ENCODE measurements around the gene PPARG. TPM values are rescaled to one million over a fixed set of nuclear protein-coding genes. Genes with fewer than 3 reads are reported as not detected.

PPARG gene
- total and polyA plus RNA-seq, 2 of the 13 experiments (the other 11 are each of a cell fraction or from before 2014, with no cell fraction given) = 13.9 to 58.3 TPM

- H3K4me1 ChIP-seq (ENCODE audit: insufficient read depth, low read length) = peaks cover 45% of the 10 kb centered on the region
- no TSS peak for BruUV-seq (replicated peaks)
- FAIRE-seq = no peak
- H3K36me3 ChIP-seq (replicated peaks in 1 of 2; ENCODE audit: control insufficient read depth in 1 of 2, insufficient read depth in 2 of 2, low read length in 2 of 2) = no peaks in the 10 kb centered on the region
- POLR2A ChIA-PET = no interaction called here
- 87% methylated on average over 9 of the region's 9 CpGs for WGBS (ENCODE audit: low lambda C conversion rate)
- intact Hi-C loops (cut with micrococcal nuclease; ENCODE audit: unreplicated experiment) (no loop called here), in situ Hi-C loops (cut with HindIII; ENCODE audit: extremely low pct_ligation_motif_present, low pct_unique_long_range_greater_than_20kb) (no loop called here)
- TF ChIP-seq CAMTA2 (CRISPR knock-in tag; IDR thresholded peaks at IDR 0.05; ENCODE audit: borderline replicate concordance) (no peak), ZNF414 (CRISPR knock-in tag; IDR thresholded peaks at IDR 0.05) (no peak), ZKSCAN1 (IDR thresholded peaks at IDR 0.05; ENCODE audit: low read length) (no peak), DNMT3B (CRISPR knock-in tag; conservative IDR thresholded peaks at IDR 0.05) (no peak), ZNF143 (CRISPR knock-in tag; IDR thresholded peaks at IDR 0.05) (no peak), FLYWCH1 (CRISPR knock-in tag; IDR thresholded peaks at IDR 0.05) (no peak), SSRP1 (CRISPR knock-in tag; IDR thresholded peaks at IDR 0.05) (no peak), ZNF766 (CRISPR knock-in tag; IDR thresholded peaks at IDR 0.05; ENCODE audit: borderline replicate concordance) (no peak)
- H3K4me3 ChIP-seq (replicated peaks in 1 of 3; ENCODE audit: insufficient read depth in 1 of 3, low read depth in 2 of 3, low read length in 3 of 3) = no peak overlapping the region
- H3K4me2 ChIP-seq (ENCODE audit: low read depth, low read length) = no peak overlapping the region
- no peak overlapping the region for H2AFZ ChIP-seq (ENCODE audit: low read length)
- no peak for ATAC-seq
- CTCF ChIA-PET (ENCODE audit: low intra/inter-chr PET ratio, low total read pairs) = no interaction called here
- H3K79me2 ChIP-seq (ENCODE audit: insufficient read depth, low read length) = no peaks in the 10 kb centered on the region
- no peak overlapping the region for H3K27ac ChIP-seq (ENCODE audit: extremely low read length, insufficient read depth, low read length)
- H3K27me3 ChIP-seq (ENCODE audit: control insufficient read depth in 1 of 2, insufficient read depth in 2 of 2, low read length in 2 of 2) = no peaks in the 10 kb centered on the region
- no peaks in the 10 kb centered on the region for H3K9me3 ChIP-seq (ENCODE audit: low read length)
- H3K9ac ChIP-seq (ENCODE audit: insufficient read depth, low read depth, low read length) = no peak overlapping the region
- no peak for DNase-seq (ENCODE audit: low spot score)
- no peaks in the 10 kb centered on the region for H4K20me1 ChIP-seq (ENCODE audit: insufficient read depth, low read length)
Observed at GRCh38 chr3:12473511-12473910, 184.6 kb downstream of the PPARG start.

GRCh38 chr3:12476238-12476897, 187.5 kb downstream of the PPARG start:
- FAIRE-seq (no peak), DNase-seq (ENCODE audit: low spot score) (no peak), ATAC-seq (no peak)
- H4K20me1 ChIP-seq (ENCODE audit: insufficient read depth, low read length) = no peaks in the 10 kb centered on the region
- peak; percentile 87 for TF ChIP-seq MAFF (IDR thresholded peaks at IDR 0.05; ENCODE audit: low read depth, low read length)
- TF ChIP-seq IRF2 (CRISPR knock-in tag; IDR thresholded peaks at IDR 0.05) = no peak
- TF ChIP-seq, protein P1, sequence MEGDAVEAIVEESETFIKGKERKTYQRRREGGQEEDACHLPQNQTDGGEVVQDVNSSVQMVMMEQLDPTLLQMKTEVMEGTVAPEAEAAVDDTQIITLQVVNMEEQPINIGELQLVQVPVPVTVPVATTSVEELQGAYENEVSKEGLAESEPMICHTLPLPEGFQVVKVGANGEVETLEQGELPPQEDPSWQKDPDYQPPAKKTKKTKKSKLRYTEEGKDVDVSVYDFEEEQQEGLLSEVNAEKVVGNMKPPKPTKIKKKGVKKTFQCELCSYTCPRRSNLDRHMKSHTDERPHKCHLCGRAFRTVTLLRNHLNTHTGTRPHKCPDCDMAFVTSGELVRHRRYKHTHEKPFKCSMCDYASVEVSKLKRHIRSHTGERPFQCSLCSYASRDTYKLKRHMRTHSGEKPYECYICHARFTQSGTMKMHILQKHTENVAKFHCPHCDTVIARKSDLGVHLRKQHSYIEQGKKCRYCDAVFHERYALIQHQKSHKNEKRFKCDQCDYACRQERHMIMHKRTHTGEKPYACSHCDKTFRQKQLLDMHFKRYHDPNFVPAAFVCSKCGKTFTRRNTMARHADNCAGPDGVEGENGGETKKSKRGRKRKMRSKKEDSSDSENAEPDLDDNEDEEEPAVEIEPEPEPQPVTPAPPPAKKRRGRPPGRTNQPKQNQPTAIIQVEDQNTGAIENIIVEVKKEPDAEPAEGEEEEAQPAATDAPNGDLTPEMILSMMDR (CRISPR knock-in tag; IDR thresholded peaks at IDR 0.05) = no peak
- TF ChIP-seq MAFK (conservative IDR thresholded peaks at IDR 0.05 in 1 of 2, IDR thresholded peaks at IDR 0.05 in 1 of 2; ENCODE audit: low read length in 2 of 2) = peak; percentile 88 to 90
- H3K27me3 ChIP-seq (ENCODE audit: control insufficient read depth in 1 of 2, insufficient read depth in 2 of 2, low read length in 2 of 2) = no peaks in the 10 kb centered on the region
- H3K27ac ChIP-seq (ENCODE audit: extremely low read length, insufficient read depth, low read length) = no peak overlapping the region
- H2AFZ ChIP-seq (ENCODE audit: low read length) = no peak overlapping the region
- no peaks in the 10 kb centered on the region for H3K9me3 ChIP-seq (ENCODE audit: low read length)
- H3K9ac ChIP-seq (ENCODE audit: insufficient read depth, low read depth, low read length) = no peak overlapping the region
- in situ Hi-C loops (cut with HindIII; ENCODE audit: extremely low pct_ligation_motif_present, low pct_unique_long_range_greater_than_20kb) (loop anchor here (5.0 kb wide), 1 partner anchor 339 kb away; no protein-coding TSS in a partner anchor), intact Hi-C loops (cut with micrococcal nuclease; ENCODE audit: unreplicated experiment) (no loop called here)
- H3K79me2 ChIP-seq (ENCODE audit: insufficient read depth, low read length) = no peaks in the 10 kb centered on the region
- H3K4me2 ChIP-seq (ENCODE audit: low read depth, low read length) = no peak overlapping the region
- no peaks in the 10 kb centered on the region for H3K36me3 ChIP-seq (replicated peaks in 1 of 2; ENCODE audit: control insufficient read depth in 1 of 2, insufficient read depth in 2 of 2, low read length in 2 of 2)
- BruUV-seq (replicated peaks) = no TSS peak
- WGBS (ENCODE audit: low lambda C conversion rate) = 86% methylated on average over 5 of the region's 5 CpGs
- ChIA-PET CTCF (ENCODE audit: low intra/inter-chr PET ratio, low total read pairs) (no interaction called here), POLR2A (interaction anchor here (0.9 kb wide), 1 partner anchor 341 kb away, joined by 3 read pairs; no protein-coding TSS in a partner anchor)
- H3K4me1 ChIP-seq (ENCODE audit: insufficient read depth, low read length) = peaks cover 58% of the 10 kb centered on the region
- H3K4me3 ChIP-seq (replicated peaks in 1 of 3; ENCODE audit: insufficient read depth in 1 of 3, low read depth in 2 of 3, low read length in 3 of 3) = no peak overlapping the region

Data from HepG2 (cell line).